ENCODE measurements around the gene PIP5K1C. TPM values are rescaled to one million over a fixed set of nuclear protein-coding genes. Genes with fewer than 3 reads are reported as not detected.

The PIP5K1C gene
- total RNA-seq, 1 experiment from 2014 or later: 4.9 TPM

GRCh38 chr19:3725121-3725520 is 24.9 kb upstream of the PIP5K1C start:
- in situ Hi-C loops (cut with HindIII; ENCODE audit: low pct_unique_long_range_greater_than_20kb, low sequenced_read_pairs): no loop called here
- DNase-seq (ENCODE audit: low read depth, low spot score): no peak

GRCh38 chr19:3723883-3724282 is 23.6 kb upstream of the PIP5K1C start:
- no peak for DNase-seq (ENCODE audit: low read depth, low spot score)
- in situ Hi-C loops (cut with HindIII; ENCODE audit: low pct_unique_long_range_greater_than_20kb, low sequenced_read_pairs): no loop called here

- in situ Hi-C loops (cut with HindIII; ENCODE audit: low pct_unique_long_range_greater_than_20kb, low sequenced_read_pairs): no loop called here
These were observed 22.8 kb upstream of the PIP5K1C start for GRCh38 chr19:3723110-3723488.

GRCh38 chr19:3722443-3723109 is 22.3 kb upstream of the PIP5K1C start:
- in situ Hi-C loops (cut with HindIII; ENCODE audit: low pct_unique_long_range_greater_than_20kb, low sequenced_read_pairs): no loop called here
- DNase-seq (ENCODE audit: low read depth, low spot score): no peak

More at GRCh38 chr19:3723110-3723488, 22.8 kb upstream of the PIP5K1C start:
- DNase-seq (ENCODE audit: low read depth, low spot score): no peak

- in situ Hi-C loops (cut with HindIII; ENCODE audit: low pct_unique_long_range_greater_than_20kb, low sequenced_read_pairs): no loop called here
- DNase-seq (ENCODE audit: low read depth, low spot score): no peak
These were observed 21.7 kb upstream of the PIP5K1C start for GRCh38 chr19:3721887-3722442.

GRCh38 chr19:3721131-3721886 is 21.0 kb upstream of the PIP5K1C start:
- DNase-seq (ENCODE audit: low read depth, low spot score): peak; percentile 80
- in situ Hi-C loops (cut with HindIII; ENCODE audit: low pct_unique_long_range_greater_than_20kb, low sequenced_read_pairs): no loop called here

GRCh38 chr19:3720349-3720917 is 20.2 kb upstream of the PIP5K1C start:
- in situ Hi-C loops (cut with HindIII; ENCODE audit: low pct_unique_long_range_greater_than_20kb, low sequenced_read_pairs): no loop called here
- DNase-seq (ENCODE audit: low read depth, low spot score): no peak

- in situ Hi-C loops (cut with HindIII; ENCODE audit: low pct_unique_long_range_greater_than_20kb, low sequenced_read_pairs): no loop called here
- DNase-seq (ENCODE audit: low read depth, low spot score): no peak
These were observed 19.6 kb upstream of the PIP5K1C start for GRCh38 chr19:3719868-3720267.

GRCh38 chr19:3716147-3716668 is 15.9 kb upstream of the PIP5K1C start:
- no peak for DNase-seq (ENCODE audit: low read depth, low spot score)
- in situ Hi-C loops (cut with HindIII; ENCODE audit: low pct_unique_long_range_greater_than_20kb, low sequenced_read_pairs): no loop called here

- no peak for DNase-seq (ENCODE audit: low read depth, low spot score)
- in situ Hi-C loops (cut with HindIII; ENCODE audit: low pct_unique_long_range_greater_than_20kb, low sequenced_read_pairs): no loop called here
These were observed 12.7 kb upstream of the PIP5K1C start for GRCh38 chr19:3712663-3713611.

- in situ Hi-C loops (cut with HindIII; ENCODE audit: low pct_unique_long_range_greater_than_20kb, low sequenced_read_pairs): no loop called here
- no peak for DNase-seq (ENCODE audit: low read depth, low spot score)
These were observed 10.1 kb upstream of the PIP5K1C start for GRCh38 chr19:3710265-3710812.

- DNase-seq (ENCODE audit: low read depth, low spot score): no peak
- in situ Hi-C loops (cut with HindIII; ENCODE audit: low pct_unique_long_range_greater_than_20kb, low sequenced_read_pairs): no loop called here
These were observed 8.1 kb upstream of the PIP5K1C start, which contains the start of gene TJP3 for GRCh38 chr19:3708207-3708931. Gene TJP3 (plus strand): TSS chr19:3708384. CDS start chr19:3728433, 20,049 bp downstream.

- in situ Hi-C loops (cut with HindIII; ENCODE audit: low pct_unique_long_range_greater_than_20kb, low sequenced_read_pairs): no loop called here
These were observed 7.6 kb upstream of the PIP5K1C start for GRCh38 chr19:3707868-3708206.

GRCh38 chr19:3701200-3701599 is 932 bp upstream of the PIP5K1C start:
- DNase-seq (ENCODE audit: low read depth, low spot score): no peak
- in situ Hi-C loops (cut with HindIII; ENCODE audit: low pct_unique_long_range_greater_than_20kb, low sequenced_read_pairs): no loop called here

More at GRCh38 chr19:3707868-3708206, 7.6 kb upstream of the PIP5K1C start:
- no peak for DNase-seq (ENCODE audit: low read depth, low spot score)

GRCh38 chr19:3699741-3700241 is 477 bp downstream of the PIP5K1C start:
- in situ Hi-C loops (cut with HindIII; ENCODE audit: low pct_unique_long_range_greater_than_20kb, low sequenced_read_pairs): no loop called here
- no peak for DNase-seq (ENCODE audit: low read depth, low spot score)

- peak; percentile 30 for DNase-seq (ENCODE audit: low read depth, low spot score)
- in situ Hi-C loops (cut with HindIII; ENCODE audit: low pct_unique_long_range_greater_than_20kb, low sequenced_read_pairs): no loop called here
These were observed 1.1 kb downstream of the PIP5K1C start for GRCh38 chr19:3698974-3699740.

Measured in SK-MEL-5 (cell line).